Psoas muscle (tissue), 8 donors: Measurements from ENCODE around the gene SCGB1D4. TPM values are rescaled to one million over a fixed set of nuclear protein-coding genes. Genes with fewer than 3 reads are reported as not detected.
"Not testable (repeated sequence)": the region's sequence is repeated elsewhere in the genome, so short reads cannot be mapped to it uniquely, and the experiment has no call there.

Experiments
- ATAC-seq, 4 donors: fragments of 200-7000 bp; cut with Tn5 transposase; one replicate each; pipeline ENCODE4 v1.9.1; 2020; ENCODE audit warnings: moderate library complexity in 3 of 4, mild to moderate bottlenecking in 2 of 4
- DNase-seq, 2 donors: peaks; one replicate each; pipeline ENCODE4 v3.0.0-alpha.2; 2020
- H3K27ac ChIP-seq: fragments of 200-600 bp; one replicate; pipeline ENCODE4 v1.8.0; 2022
- H3K27me3 ChIP-seq, 3 donors: fragments of 200-600 bp in 1 of 3; one replicate each; pipeline versions ENCODE4 v1.6.1 to v1.8.0; 2013 to 2022; ENCODE audit warnings: low read length in 2 of 3, mild to moderate bottlenecking in 2 of 3, moderate library complexity in 1 of 3; ENCODE audit not compliant: insufficient read depth in 3 of 3
- H3K36me3 ChIP-seq, 2 donors: fragments of 200-600 bp in 1 of 2; one replicate each; pipeline versions ENCODE4 v1.6.1 to v1.8.0; 2013 to 2022; ENCODE audit warnings: low read depth in 1 of 2, mild to moderate bottlenecking in 1 of 2, moderate library complexity in 1 of 2; ENCODE audit not compliant: insufficient read depth in 1 of 2
- H3K4me1 ChIP-seq: fragments of 200-600 bp; one replicate; pipeline ENCODE4 v1.8.0; 2022
- H3K4me3 ChIP-seq: fragments of 200-600 bp; one replicate; pipeline ENCODE4 v1.8.0; 2022; ENCODE audit warnings: mild to moderate bottlenecking
- H3K9me3 ChIP-seq: fragments of 200-600 bp; one replicate; pipeline ENCODE4 v1.8.0; 2022
- CTCF ChIP-seq: fragments of 200-600 bp; IDR thresholded peaks from one replicate; pipeline ENCODE4 v1.8.0; 2022; ENCODE audit warnings: antibody characterized with exemption
- WGBS, 3 donors: extraction: QIAGEN DNeasy Blood & Tissue Kit; methylation state at CpG; one replicate each; pipeline versions ENCODE4 v1.1.6 to v1.1.7; 2013; 5-methylcytosine and 5-hydroxymethylcytosine counted together
- intact Hi-C, 2 donors: fragments of 100-400 bp; cut with DNase I; formaldehyde crosslinking; loops; one replicate each; pipeline versions ENCODE4 v1.11.0 to v1.14.2; 2022
- polyA plus RNA-seq, 3 donors: library from polyadenylated mRNA; stranded (reverse); fragments of 200-250 nt; gene quantifications; one replicate each; pipeline ENCODE4 v1.2.3, GENCODE V29; 2013
- total RNA-seq, 4 donors: library from RNA; stranded (reverse); fragmentation: NEBNext Ultra II Directional in 2 of 4; extraction: Animal tissue kit (Norgen Biotek cat#: 25700) in 2 of 4; gene quantifications; one replicate each; pipeline versions ENCODE4 v1.2.1 to v1.2.4, GENCODE V29; 2021 to 2023
- donor health status: healthy with polysubstance abuse.
- donor health status: DM: no; HTN: no; CAD: no; lungs with moderate emphysema.
- donor health status: Bipolar disorder and iron deficiency.
- donor health status: healthy.
- donor health status: DM: yes; HTN: yes; CAD: no.
- donor health status: DM: no; HTN: no; CAD: no.
- donor health status: DM: no; HTN: no; CAD: no.
- donor health status: DM: yes; HTN: yes; CAD: no.

SCGB1D4 gene
- total and polyA plus RNA-seq, 7 donors, result not detected

- intact Hi-C loops, DNase-seq, H3K36me3 ChIP-seq, H3K27me3 ChIP-seq, H3K27ac ChIP-seq, ATAC-seq, H3K4me1 ChIP-seq, H3K4me3 ChIP-seq, H3K9me3 ChIP-seq: not testable (repeated sequence)
- WGBS, 3 donors, result 42 to 49% (median 44%) methylated on average over 6 of the region's 6 CpGs
Measured at GRCh38 chr11:62326719-62327118, 27.8 kb upstream of the SCGB1D4 start.

GRCh38 chr11:62325781-62326180 lies 26.9 kb upstream of the SCGB1D4 start:
- H3K4me1 ChIP-seq, ATAC-seq, H3K4me3 ChIP-seq, H3K9me3 ChIP-seq, H3K36me3 ChIP-seq, H3K27ac ChIP-seq, DNase-seq, intact Hi-C loops, H3K27me3 ChIP-seq: not testable (repeated sequence)
- 55 to 67% (median 66%) methylated on average over 5 of the region's 5 CpGs for WGBS, 3 donors

GRCh38 chr11:62324731-62325556 lies 26.1 kb upstream of the SCGB1D4 start:
- Histone ChIP-seq H3K4me1 (no peaks in the 10 kb centered on the region), H3K27ac (no peak overlapping the region), H3K36me3 (no peaks in the 10 kb centered on the region), H3K4me3 (no peak overlapping the region), H3K9me3 (no peaks in the 10 kb centered on the region), H3K27me3 (no peaks in the 10 kb centered on the region)
- WGBS, 3 donors, result 43 to 56% (median 49%) methylated on average over 18 of the region's 18 CpGs
- ATAC-seq, result no peak
- intact Hi-C loops, result no loop called here
- DNase-seq, result no peak
- peak; percentile 35 for TF ChIP-seq CTCF

GRCh38 chr11:62322524-62322923 lies 23.6 kb upstream of the SCGB1D4 start:
- peaks cover 0 to 3% (median 0%) of the 10 kb centered on the region in 3 donors for H3K27me3 ChIP-seq
- DNase-seq (no peak), ATAC-seq (no peak)
- WGBS, 3 donors, result 77 to 87% (median 81%) methylated on average over 2 of the region's 2 CpGs
- no peaks in the 10 kb centered on the region for H3K4me1 ChIP-seq
- H3K9me3 ChIP-seq, result no peaks in the 10 kb centered on the region
- H3K4me3 ChIP-seq, result no peak overlapping the region
- intact Hi-C loops, result no loop called here
- no peak for TF ChIP-seq CTCF
- no peaks in the 10 kb centered on the region for H3K36me3 ChIP-seq
- no peak overlapping the region for H3K27ac ChIP-seq

- no peaks in the 10 kb centered on the region for H3K36me3 ChIP-seq
- H3K27me3 ChIP-seq, result peaks cover 0 to 14% (median 0%) of the 10 kb centered on the region in 3 donors
- ATAC-seq, result no peak
- H3K4me1 ChIP-seq, result no peaks in the 10 kb centered on the region
- WGBS, 3 donors, result 77 to 96% (median 88%) methylated on average over 1 of the region's 1 CpG
- intact Hi-C loops, result no loop called here
- H3K9me3 ChIP-seq, result no peaks in the 10 kb centered on the region
- H3K27ac ChIP-seq, result no peak overlapping the region
- TF ChIP-seq CTCF, result no peak
- no peak overlapping the region for H3K4me3 ChIP-seq
- no peak for DNase-seq
Measured at GRCh38 chr11:62315431-62315830, 16.6 kb upstream of the SCGB1D4 start.
